ENCODE measurements around the gene SNRK.

SNRK gene

DNA sequence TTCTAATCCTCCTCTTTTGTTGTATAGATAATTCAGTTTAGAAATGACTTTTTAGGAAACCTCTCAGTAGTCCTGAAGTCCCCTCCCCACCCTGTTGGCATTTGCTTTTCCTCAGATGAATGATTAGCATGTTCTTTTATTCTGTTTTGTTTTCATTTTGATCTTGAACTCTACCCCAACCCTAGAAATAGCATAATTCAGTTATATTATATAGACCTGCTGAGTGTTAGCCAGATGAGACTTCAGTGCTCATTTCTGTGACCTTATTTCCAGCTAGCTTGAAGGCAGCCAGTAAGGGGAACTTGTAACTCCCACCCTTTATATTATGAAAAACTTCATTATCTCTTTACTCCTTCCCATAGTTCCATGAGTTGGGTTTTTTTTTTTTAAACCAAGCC, 41.2 kb downstream of the SNRK start:
- DNase-seq: no peak

DNA sequence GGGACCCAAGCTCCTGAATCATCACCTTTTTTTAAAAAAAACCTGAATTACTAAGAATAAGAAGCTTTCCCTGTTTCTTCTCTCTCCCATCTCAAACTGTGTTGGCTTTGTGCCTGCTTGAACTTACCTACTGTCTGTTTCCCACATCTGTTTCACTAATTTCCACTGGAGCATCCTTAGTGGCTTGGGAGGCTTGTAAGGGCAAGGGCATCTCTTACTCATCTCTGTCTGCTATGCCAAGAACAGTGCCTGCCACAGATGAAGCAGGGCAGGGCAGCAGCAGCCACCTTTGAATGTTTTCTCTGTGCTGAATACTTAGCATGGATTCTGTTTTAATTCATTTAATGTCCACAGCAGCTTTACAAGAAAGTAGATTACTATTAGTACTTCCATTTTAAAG, 42.3 kb downstream of the SNRK start:
- Histone ChIP-seq H3K27me3 (no peaks in the 10 kb centered on the region), H3K9me3 (no peaks in the 10 kb centered on the region), H3K4me3 (ENCODE audit: low read depth, low read length) (no peak overlapping the region), H3K4me1 (no peaks in the 10 kb centered on the region), H3K36me3 (no peaks in the 10 kb centered on the region)
- TF ChIP-seq, protein P1, sequence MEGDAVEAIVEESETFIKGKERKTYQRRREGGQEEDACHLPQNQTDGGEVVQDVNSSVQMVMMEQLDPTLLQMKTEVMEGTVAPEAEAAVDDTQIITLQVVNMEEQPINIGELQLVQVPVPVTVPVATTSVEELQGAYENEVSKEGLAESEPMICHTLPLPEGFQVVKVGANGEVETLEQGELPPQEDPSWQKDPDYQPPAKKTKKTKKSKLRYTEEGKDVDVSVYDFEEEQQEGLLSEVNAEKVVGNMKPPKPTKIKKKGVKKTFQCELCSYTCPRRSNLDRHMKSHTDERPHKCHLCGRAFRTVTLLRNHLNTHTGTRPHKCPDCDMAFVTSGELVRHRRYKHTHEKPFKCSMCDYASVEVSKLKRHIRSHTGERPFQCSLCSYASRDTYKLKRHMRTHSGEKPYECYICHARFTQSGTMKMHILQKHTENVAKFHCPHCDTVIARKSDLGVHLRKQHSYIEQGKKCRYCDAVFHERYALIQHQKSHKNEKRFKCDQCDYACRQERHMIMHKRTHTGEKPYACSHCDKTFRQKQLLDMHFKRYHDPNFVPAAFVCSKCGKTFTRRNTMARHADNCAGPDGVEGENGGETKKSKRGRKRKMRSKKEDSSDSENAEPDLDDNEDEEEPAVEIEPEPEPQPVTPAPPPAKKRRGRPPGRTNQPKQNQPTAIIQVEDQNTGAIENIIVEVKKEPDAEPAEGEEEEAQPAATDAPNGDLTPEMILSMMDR (IDR thresholded peaks at IDR 0.05; ENCODE audit: low read depth, low read length): no peak
- DNase-seq: no peak

More for the DNA sequence above, 41.2 kb downstream of the SNRK start:
- H3K27me3 ChIP-seq: no peaks in the 10 kb centered on the region
- H3K4me3 ChIP-seq (ENCODE audit: low read depth, low read length): no peak overlapping the region
- TF ChIP-seq, protein P1 (IDR thresholded peaks at IDR 0.05; ENCODE audit: low read depth, low read length): no peak
- no peaks in the 10 kb centered on the region for H3K4me1 ChIP-seq
- H3K36me3 ChIP-seq: no peaks in the 10 kb centered on the region
- no peaks in the 10 kb centered on the region for H3K9me3 ChIP-seq

DNA sequence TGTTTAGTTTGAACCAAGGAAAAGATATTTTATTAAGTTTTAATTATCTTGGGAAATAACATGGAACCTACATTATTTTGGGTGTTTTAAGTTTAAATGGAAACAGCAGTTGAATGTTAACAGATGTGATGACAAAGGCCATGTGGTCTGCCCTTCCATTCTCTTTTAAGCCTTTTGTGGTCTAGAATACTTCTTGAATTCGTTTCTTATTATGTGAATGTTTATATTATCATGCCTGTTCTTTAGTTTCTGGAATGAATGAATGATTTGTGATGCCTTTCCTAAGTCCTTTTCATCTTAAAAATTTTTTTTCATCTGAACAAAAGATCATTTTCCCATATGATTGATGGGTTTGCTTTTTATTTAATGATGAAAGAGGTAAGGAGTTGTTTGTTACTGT, 44.6 kb downstream of the SNRK start:
- no peaks in the 10 kb centered on the region for H3K4me1 ChIP-seq
- TF ChIP-seq, protein P1 (IDR thresholded peaks at IDR 0.05; ENCODE audit: low read depth, low read length): no peak
- no peaks in the 10 kb centered on the region for H3K27me3 ChIP-seq
- DNase-seq: no peak
- no peaks in the 10 kb centered on the region for H3K36me3 ChIP-seq
- no peak overlapping the region for H3K4me3 ChIP-seq (ENCODE audit: low read depth, low read length)
- no peaks in the 10 kb centered on the region for H3K9me3 ChIP-seq

DNA sequence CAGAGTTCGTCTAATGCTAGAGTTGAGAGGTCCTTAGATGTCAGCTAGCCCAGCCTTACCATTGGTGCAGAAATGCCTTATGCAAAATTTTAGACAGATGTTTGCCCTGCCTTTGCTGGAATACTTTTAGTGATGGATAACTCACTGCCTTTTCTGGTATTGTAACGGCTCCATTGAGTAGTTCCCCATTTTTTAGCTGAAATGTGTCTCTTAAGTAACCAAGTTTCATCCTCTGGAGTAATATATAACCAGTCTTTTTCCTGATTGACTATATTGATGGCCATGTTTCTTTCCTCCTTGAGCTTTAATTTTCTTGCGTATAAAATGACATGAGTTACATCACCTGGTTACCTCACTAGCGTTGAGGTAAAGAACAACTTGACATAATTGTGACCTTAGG, 45.0 kb downstream of the SNRK start:
- Histone ChIP-seq H3K4me3 (ENCODE audit: low read depth, low read length) (no peak overlapping the region), H3K9me3 (no peaks in the 10 kb centered on the region), H3K27me3 (no peaks in the 10 kb centered on the region), H3K36me3 (no peaks in the 10 kb centered on the region), H3K4me1 (no peaks in the 10 kb centered on the region)
- no peak for DNase-seq
- TF ChIP-seq, protein P1 (IDR thresholded peaks at IDR 0.05; ENCODE audit: low read depth, low read length): no peak

DNA sequence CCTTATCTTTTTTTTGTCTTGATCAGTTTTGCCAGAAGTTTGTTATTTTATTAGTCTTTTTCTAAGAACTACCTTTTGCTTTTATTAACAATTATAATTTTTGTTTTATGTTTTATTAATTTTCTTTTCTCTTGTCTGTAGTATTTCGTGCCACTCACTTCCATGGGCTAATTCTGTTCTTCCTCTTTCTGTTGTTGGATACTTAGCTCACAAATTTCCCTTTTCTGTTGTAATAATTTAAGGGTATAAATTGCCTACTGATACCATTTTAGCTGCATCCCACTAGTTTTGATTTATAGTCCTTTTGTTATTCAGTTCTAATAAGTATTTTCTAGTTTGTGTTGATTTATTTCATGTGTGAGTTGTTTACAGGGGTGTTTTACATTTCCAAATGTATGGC, 48.6 kb downstream of the SNRK start:
- no peak for DNase-seq
- no peaks in the 10 kb centered on the region for H3K9me3 ChIP-seq
- TF ChIP-seq, protein P1 (IDR thresholded peaks at IDR 0.05; ENCODE audit: low read depth, low read length): no peak
- no peaks in the 10 kb centered on the region for H3K27me3 ChIP-seq
- H3K4me1 ChIP-seq: no peaks in the 10 kb centered on the region
- H3K36me3 ChIP-seq: no peaks in the 10 kb centered on the region
- no peak overlapping the region for H3K4me3 ChIP-seq (ENCODE audit: low read depth, low read length)

DNA sequence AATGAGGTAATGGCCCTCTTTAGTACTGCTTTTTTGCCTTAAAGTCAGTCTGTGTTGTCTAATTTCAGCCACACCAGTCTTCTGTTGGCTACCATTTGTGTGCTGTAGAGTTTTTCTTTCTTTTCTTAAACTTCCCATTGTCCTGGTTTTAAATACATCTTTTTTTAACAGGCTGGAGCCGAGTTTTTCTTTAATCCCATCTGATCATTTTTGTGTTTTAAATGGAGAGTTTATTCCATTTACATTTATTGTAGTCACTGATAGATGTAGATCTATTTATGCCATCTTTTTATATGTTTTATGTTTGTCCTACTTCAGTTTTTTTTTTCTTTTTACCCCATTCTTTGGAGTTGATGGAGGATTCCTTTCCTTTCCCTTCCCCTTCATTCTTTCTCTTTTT, 49.5 kb downstream of the SNRK start:
- TF ChIP-seq, protein P1 (IDR thresholded peaks at IDR 0.05; ENCODE audit: low read depth, low read length): no peak
- Histone ChIP-seq H3K36me3 (peaks cover 6% of the 10 kb centered on the region; the same call in 1 of the 2 replicates), H3K4me3 (ENCODE audit: low read depth, low read length) (no peak overlapping the region), H3K4me1 (no peaks in the 10 kb centered on the region), H3K27me3 (no peaks in the 10 kb centered on the region), H3K9me3 (no peaks in the 10 kb centered on the region)
- DNase-seq: no peak
